IMR-90 (cell line): ENCODE data around the gene NEK5. TPM values are rescaled to one million over a fixed set of nuclear protein-coding genes. Genes with fewer than 3 reads are reported as not detected.

Experiments
- ATAC-seq: fragments of 200-7000 bp; cut with Tn5 transposase; 2 replicates; pipeline ENCODE4 v1.9.1; 2020; ENCODE audit warnings: low read depth, mild to moderate bottlenecking, moderate library complexity
- BruUV-seq: library from RNA; stranded (reverse); fragments of 400-500 nt; replicated peaks from 2 replicates; lab custom pipeline; 2021; lab: Mats Ljungman, UMichigan
- CTCF ChIA-PET: fragments of 300-600 bp; formaldehyde crosslinking; extraction: SDS; loops from one replicate; lab custom pipeline; 2021; ENCODE audit warnings: antibody characterized with exemption; lab: Yijun Ruan, JAX
- POLR2A ChIA-PET: fragments of 300-600 bp; sonication (Branson Sonifier 250); formaldehyde crosslinking; loops from one replicate; lab custom pipeline; 2022; ENCODE audit warnings: antibody characterized with exemption; ENCODE audit not compliant: unreplicated experiment; lab: Charles Lee
- DNase-seq: peaks from one replicate; pipeline ENCODE4 v3.0.0; 2013
- H2AFZ ChIP-seq: replicated peaks from 2 replicates; pipeline ENCODE3; 2013; ENCODE audit warnings: low read length, mild to moderate bottlenecking; ENCODE audit not compliant: poor library complexity
- H2AK5ac ChIP-seq: 2 replicates; pipeline ENCODE4 v1.6.1; 2013; ENCODE audit warnings: low read depth, low read length, inconsistent platforms
- H2AK9ac ChIP-seq: replicated peaks from 2 replicates; pipeline ENCODE3; 2013; ENCODE audit warnings: mild to moderate bottlenecking, low read depth, low read length, moderate library complexity; ENCODE audit not compliant: poor library complexity
- H2BK120ac ChIP-seq: 2 replicates; pipeline ENCODE4 v1.6.1; 2013; ENCODE audit warnings: low read depth, low read length, inconsistent platforms
- H2BK15ac ChIP-seq: 3 replicates; pipeline ENCODE4 v1.6.1; 2013; ENCODE audit warnings: low read depth, low read length, inconsistent platforms
- H2BK20ac ChIP-seq: 2 replicates; pipeline ENCODE4 v1.6.1; 2013; ENCODE audit warnings: low read depth, mild to moderate bottlenecking, inconsistent platforms, low read length, moderate library complexity
- H2BK5ac ChIP-seq: 2 replicates; pipeline ENCODE4 v1.6.1; 2013; ENCODE audit warnings: mild to moderate bottlenecking, low read depth, low read length, inconsistent platforms; ENCODE audit not compliant: poor library complexity, severe bottlenecking
- H3K14ac ChIP-seq: replicated peaks from 2 replicates; pipeline ENCODE4 v1.6.1; 2013; ENCODE audit warnings: low read depth, low read length, inconsistent platforms
- H3K18ac ChIP-seq: 2 replicates; pipeline ENCODE4 v1.6.1; 2013; ENCODE audit warnings: low read depth, low read length, control low read depth
- H3K23ac ChIP-seq: 2 replicates; pipeline ENCODE4 v1.6.1; 2013; ENCODE audit warnings: low read depth, low read length, inconsistent platforms
- H3K27ac ChIP-seq: 2 replicates; pipeline ENCODE4 v1.5.1; 2013; ENCODE audit warnings: mild to moderate bottlenecking, control low read depth, low read length; ENCODE audit not compliant: insufficient read depth
- H3K27me3 ChIP-seq: 2 replicates; pipeline ENCODE4 v1.6.1; 2013; ENCODE audit warnings: low read length; ENCODE audit not compliant: control insufficient read depth, insufficient read depth
- H3K36me3 ChIP-seq: 2 replicates; pipeline ENCODE4 v1.6.1; 2013; ENCODE audit warnings: low read length, mixed read lengths; ENCODE audit not compliant: control insufficient read depth, insufficient read depth
- H3K4ac ChIP-seq: 2 replicates; pipeline ENCODE4 v1.6.1; 2013; ENCODE audit warnings: low read depth, low read length, inconsistent platforms
- H3K4me1 ChIP-seq: 2 replicates; pipeline ENCODE4 v1.6.1; 2013; ENCODE audit warnings: low read length, mixed read lengths; ENCODE audit not compliant: control insufficient read depth, insufficient read depth
- H3K4me2 ChIP-seq: 2 replicates; pipeline ENCODE4 v1.6.1; 2013; ENCODE audit warnings: low read depth, mild to moderate bottlenecking, control low read depth, low read length, moderate library complexity
- H3K4me3 ChIP-seq: 2 replicates; pipeline ENCODE4 v1.5.1; 2013; ENCODE audit warnings: low read depth, mild to moderate bottlenecking, control low read depth, low read length, moderate library complexity; ENCODE audit not compliant: insufficient read depth
- H3K56ac ChIP-seq: 2 replicates; pipeline ENCODE4 v1.6.1; 2013; ENCODE audit warnings: low read length, inconsistent platforms; ENCODE audit not compliant: insufficient read depth; ENCODE audit errors: extremely low read depth
- H3K79me1 ChIP-seq, 2 experiments: 2 replicates each; pipeline ENCODE4 v1.6.1; 2013; ENCODE audit warnings: low read length in 2 of 2, inconsistent platforms in 1 of 2, low read depth in 1 of 2
- H3K9ac ChIP-seq: 2 replicates; pipeline ENCODE4 v1.6.1; 2013; ENCODE audit warnings: low read depth, low read length, control low read depth
- H3K9me1 ChIP-seq: 2 replicates; pipeline ENCODE4 v1.6.1; 2013; ENCODE audit warnings: low read length, inconsistent platforms; ENCODE audit not compliant: insufficient read depth
- H3K9me3 ChIP-seq: 2 replicates; pipeline ENCODE4 v1.6.1; 2013; ENCODE audit warnings: low read length; ENCODE audit not compliant: control insufficient read depth, insufficient read depth
- H4K20me1 ChIP-seq: 2 replicates; pipeline ENCODE4 v1.6.1; 2013; ENCODE audit warnings: low read length, inconsistent platforms; ENCODE audit not compliant: insufficient read depth
- H4K5ac ChIP-seq: 2 replicates; pipeline ENCODE4 v1.6.1; 2013; ENCODE audit warnings: mild to moderate bottlenecking, low read depth, low read length, control low read depth
- H4K8ac ChIP-seq, 2 experiments: 2 replicates each; pipeline ENCODE4 v1.6.1; 2013; ENCODE audit warnings: low read depth in 2 of 2, low read length in 2 of 2, control low read depth in 1 of 2, inconsistent platforms in 1 of 2
- H4K91ac ChIP-seq: 2 replicates; pipeline ENCODE4 v1.6.1; 2013; ENCODE audit warnings: low read depth, low read length, inconsistent platforms; ENCODE audit not compliant: insufficient read depth
- BHLHE40 ChIP-seq: fragments of 150-350 bp; IDR thresholded peaks from 2 replicates; pipeline ENCODE4 v1.6.1; 2016; ENCODE audit warnings: mild to moderate bottlenecking, low read depth, low read length
- MXI1 ChIP-seq: IDR thresholded peaks from 2 replicates; pipeline ENCODE4 v1.6.1; 2012; ENCODE audit warnings: low read depth, mild to moderate bottlenecking, low read length, moderate library complexity, borderline replicate concordance
- RFX5 ChIP-seq: IDR thresholded peaks from 2 replicates; pipeline ENCODE4 v1.8.0; 2012; ENCODE audit warnings: low read depth, mild to moderate bottlenecking, low read length, moderate library complexity
- WGBS, 2 experiments: methylation state at CpG; one replicate each; pipeline versions ENCODE4 v1.1.5 to v1.1.7; 2013; ENCODE audit warnings: missing lambda C conversion rate in 2 of 2; ENCODE audit not compliant: insufficient read length in 1 of 2; ENCODE audit errors: extremely low coverage in 2 of 2; 5-methylcytosine and 5-hydroxymethylcytosine counted together
- dilution Hi-C: fragments of 300-500 bp; cut with HindIII; formaldehyde crosslinking; loops from one replicate; pipeline ENCODE4 v1.14.3; 2018; ENCODE audit warnings: low sequenced_read_pairs; ENCODE audit not compliant: unreplicated experiment
- in situ Hi-C: fragments of 300-500 bp; cut with MboI; formaldehyde crosslinking; loops from 3 replicates; pipeline ENCODE4 v1.14.3; 2019; ENCODE audit warnings: low sequenced_read_pairs, inconsistent platforms, mixed read lengths
- intact Hi-C: fragments of 100-400 bp; cut with micrococcal nuclease; formaldehyde crosslinking; loops from 2 replicates; pipeline ENCODE4 v1.10.0; 2022
- polyA plus RNA-seq, 3 experiments: library from polyadenylated mRNA; depleted of rRNA; stranded (reverse); fragments of >200 nt; gene quantifications; 2 replicates each; pipeline ENCODE4 v1.2.3, GENCODE V29; 2012; ENCODE audit warnings: low replicate concordance in 1 of 3
- total RNA-seq: library from RNA; depleted of rRNA; stranded (reverse); fragments of >200 nt; gene quantifications from 2 replicates; pipeline ENCODE4 v1.2.3, GENCODE V29; 2012

Gene NEK5
- total and polyA plus RNA-seq, 2 of the 4 experiments (the other 2 are of a cell fraction), result not detected

DNA sequence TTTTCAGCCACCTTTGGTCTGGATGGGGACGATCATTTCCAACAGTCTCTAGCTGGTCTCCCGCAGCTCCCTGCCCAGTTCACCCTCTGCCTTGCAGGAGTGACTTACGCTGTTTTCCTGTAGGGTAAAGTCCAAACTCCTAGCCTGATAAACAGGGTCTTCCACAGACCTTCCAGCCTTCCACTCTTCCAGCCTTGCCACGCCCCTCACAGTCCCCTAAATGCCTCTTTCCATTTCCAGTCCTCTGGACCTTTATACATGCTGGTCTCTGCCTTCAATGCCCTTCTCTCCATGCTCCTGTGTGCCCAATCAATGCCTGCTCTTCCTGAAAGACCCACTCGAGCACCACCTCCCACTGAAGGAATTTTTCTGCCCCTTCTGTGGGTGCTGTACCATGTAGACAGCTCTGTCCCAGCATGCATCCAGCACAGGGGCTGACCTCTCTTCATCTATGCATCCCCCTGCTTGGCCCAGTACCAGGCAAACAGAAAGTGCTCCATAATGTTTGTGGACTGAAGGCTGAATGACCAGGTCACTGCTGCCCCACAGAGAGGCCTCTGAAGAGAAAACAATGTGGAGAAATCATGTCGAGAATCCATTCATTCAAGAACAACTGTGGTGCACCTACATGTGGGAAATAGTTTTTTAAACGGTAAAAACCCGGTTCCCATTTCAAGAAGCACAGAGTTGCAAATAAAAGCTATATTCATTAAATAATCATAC lies 122.2 kb downstream of the NEK5 start:
- no peak overlapping the region for H2BK20ac ChIP-seq
- no peak overlapping the region for H3K14ac ChIP-seq
- no peak overlapping the region for H4K8ac ChIP-seq
- no peaks in the 10 kb centered on the region for H4K20me1 ChIP-seq
- H3K4me2 ChIP-seq, result no peak overlapping the region
- no peak overlapping the region for H3K18ac ChIP-seq
- ChIA-PET POLR2A (no interaction called here), CTCF (no interaction called here)
- H3K79me1 ChIP-seq, result no peaks in the 10 kb centered on the region; a peak in 1 of 4 replicates
- H2BK5ac ChIP-seq, result no peak overlapping the region
- H4K5ac ChIP-seq, result no peak overlapping the region
- 60% methylated on average over 2 of the region's 8 CpGs; no CpG with 5 or more reads in 1 of the 2 experiments for WGBS, 2 experiments
- H3K27me3 ChIP-seq, result peaks cover 14% of the 10 kb centered on the region
- H2BK15ac ChIP-seq, result no peak overlapping the region
- no peak for ATAC-seq
- TF ChIP-seq BHLHE40 (no peak), MXI1 (no peak), RFX5 (no peak)
- no peaks in the 10 kb centered on the region for H3K36me3 ChIP-seq
- no peak overlapping the region for H2BK120ac ChIP-seq
- no TSS peak for BruUV-seq
- H2AK5ac ChIP-seq, result no peak overlapping the region
- no peak overlapping the region for H3K27ac ChIP-seq
- H3K4ac ChIP-seq, result no peak overlapping the region
- H3K23ac ChIP-seq, result no peak overlapping the region
- intact Hi-C loops, result no loop called here
- dilution Hi-C loops, result no loop called here
- no peaks in the 10 kb centered on the region for H3K9me3 ChIP-seq
- no peak overlapping the region for H2AK9ac ChIP-seq
- DNase-seq, result no peak
- in situ Hi-C loops, result loop anchor here (25.0 kb wide), 1 partner anchor 456 kb away; the partner anchor contains the start of genes CKAP2 and VPS36
- peaks cover 2% of the 10 kb centered on the region; the same call in 1 of the 2 replicates for H3K9me1 ChIP-seq
- H3K56ac ChIP-seq, result no peak overlapping the region
- H2AFZ ChIP-seq, result no peak overlapping the region
- no peak overlapping the region for H4K91ac ChIP-seq
- H3K4me3 ChIP-seq, result no peak overlapping the region
- no peak overlapping the region for H3K9ac ChIP-seq
- H3K4me1 ChIP-seq, result no peaks in the 10 kb centered on the region
